Islet of Langerhans (tissue), 1 donor: ENCODE data around the gene ZNF451.
"Not testable (repeated sequence)": the region's sequence is repeated elsewhere in the genome, so short reads cannot be mapped to it uniquely, and the experiment has no call there.

Experiments used
- FAIRE-seq: peaks from one replicate; lab custom pipeline; 2011; peaks lifted over from hg19 to GRCh38; lab: Jason Lieb, UNC

ZNF451 gene, protein sequence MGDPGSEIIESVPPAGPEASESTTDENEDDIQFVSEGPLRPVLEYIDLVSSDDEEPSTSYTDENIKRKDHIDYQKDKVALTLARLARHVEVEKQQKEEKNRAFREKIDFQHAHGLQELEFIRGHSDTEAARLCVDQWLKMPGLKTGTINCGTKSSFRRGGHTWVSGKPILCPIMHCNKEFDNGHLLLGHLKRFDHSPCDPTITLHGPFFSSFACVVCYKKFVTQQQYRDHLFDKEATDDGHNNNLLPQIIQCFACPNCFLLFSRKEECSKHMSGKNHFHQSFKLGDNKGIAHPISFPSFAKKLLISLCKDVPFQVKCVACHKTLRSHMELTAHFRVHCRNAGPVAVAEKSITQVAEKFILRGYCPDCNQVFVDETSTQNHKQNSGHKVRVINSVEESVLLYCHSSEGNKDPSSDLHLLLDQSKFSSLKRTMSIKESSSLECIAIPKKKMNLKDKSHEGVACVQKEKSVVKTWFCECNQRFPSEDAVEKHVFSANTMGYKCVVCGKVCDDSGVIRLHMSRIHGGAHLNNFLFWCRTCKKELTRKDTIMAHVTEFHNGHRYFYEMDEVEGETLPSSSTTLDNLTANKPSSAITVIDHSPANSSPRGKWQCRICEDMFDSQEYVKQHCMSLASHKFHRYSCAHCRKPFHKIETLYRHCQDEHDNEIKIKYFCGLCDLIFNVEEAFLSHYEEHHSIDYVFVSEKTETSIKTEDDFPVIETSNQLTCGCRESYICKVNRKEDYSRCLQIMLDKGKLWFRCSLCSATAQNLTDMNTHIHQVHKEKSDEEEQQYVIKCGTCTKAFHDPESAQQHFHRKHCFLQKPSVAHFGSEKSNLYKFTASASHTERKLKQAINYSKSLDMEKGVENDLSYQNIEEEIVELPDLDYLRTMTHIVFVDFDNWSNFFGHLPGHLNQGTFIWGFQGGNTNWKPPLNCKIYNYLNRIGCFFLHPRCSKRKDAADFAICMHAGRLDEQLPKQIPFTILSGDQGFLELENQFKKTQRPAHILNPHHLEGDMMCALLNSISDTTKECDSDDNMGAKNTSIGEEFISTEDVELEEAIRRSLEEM

DNA sequence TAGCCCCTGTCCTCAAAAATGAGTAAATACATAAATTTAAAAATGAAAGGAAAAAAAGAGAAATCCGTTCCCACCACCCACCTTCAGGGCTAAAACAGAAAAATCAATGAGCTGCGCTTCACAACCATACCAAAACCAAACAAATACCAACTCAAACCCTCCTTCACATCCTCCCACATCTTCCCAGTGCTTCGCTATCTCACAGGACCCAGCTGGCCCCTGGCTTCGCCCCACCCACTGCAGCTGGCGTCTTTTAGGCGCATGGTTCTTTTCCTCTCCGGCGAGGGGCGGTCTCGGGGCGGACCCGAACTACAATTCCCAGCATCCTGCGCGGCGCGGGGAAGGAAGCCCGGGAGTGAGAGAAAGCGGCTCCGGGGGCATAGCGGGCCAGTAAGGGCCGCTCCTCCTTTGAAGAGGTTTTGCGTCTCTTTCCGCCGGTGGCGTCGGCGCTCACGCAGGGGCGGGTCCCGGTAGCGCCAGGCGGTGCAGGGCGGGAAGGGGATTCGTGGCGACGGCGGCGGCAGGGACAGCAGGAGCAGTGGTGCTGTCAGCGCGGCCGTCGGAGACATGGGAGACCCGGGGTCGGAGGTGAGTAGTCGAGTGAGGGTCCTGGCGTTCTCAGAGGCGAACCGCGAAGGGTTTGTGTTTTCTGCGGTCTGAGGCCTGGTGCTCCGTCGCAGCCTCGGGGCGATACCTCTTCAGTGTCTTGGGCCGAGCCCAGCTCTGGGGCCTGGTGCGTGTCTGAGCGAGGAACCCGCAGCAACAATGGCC is at the start of gene ZNF451:
TSS of gene ZNF451 (plus strand) at position 502 of the 771 bp plus-strand sequence. CDS start at position 568, 66 bp downstream.
- FAIRE-seq = no peak

DNA sequence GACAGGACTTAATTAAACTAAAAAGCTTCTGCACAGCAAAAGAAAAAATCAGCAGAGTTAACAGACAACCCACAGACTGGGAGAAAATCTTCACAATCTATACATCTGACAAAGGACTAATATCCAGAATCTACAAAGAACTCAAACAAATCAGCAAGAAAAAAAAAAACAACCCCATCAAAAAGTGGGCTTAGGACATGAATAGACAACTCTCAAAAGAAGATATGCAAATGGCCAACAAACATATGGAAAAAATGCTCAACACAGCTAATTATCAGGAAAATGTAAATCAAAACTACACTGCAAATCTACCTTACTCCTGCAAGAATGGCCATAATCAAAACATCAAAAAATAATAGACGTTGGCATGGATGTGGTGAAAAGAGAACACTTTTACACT is 45.9 kb upstream of the ZNF451 start:
- FAIRE-seq = not testable (repeated sequence)

DNA sequence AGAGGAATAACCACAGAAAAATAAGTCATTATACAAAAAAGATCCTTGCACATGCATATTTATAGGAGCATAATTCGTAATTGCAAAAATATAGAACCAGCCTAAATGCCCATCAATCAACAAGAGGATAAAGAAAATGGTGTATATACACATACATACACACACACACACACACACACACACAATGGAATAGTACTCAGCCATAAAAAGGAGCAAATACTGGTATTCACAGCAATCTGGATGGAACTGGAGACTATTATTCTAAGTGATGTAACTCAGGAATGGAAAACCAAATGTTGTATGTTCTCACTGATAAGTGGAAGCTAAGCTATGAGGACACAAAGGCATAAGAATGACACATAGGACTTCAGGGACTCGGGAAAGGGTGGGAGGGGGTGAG is 45.4 kb upstream of the ZNF451 start:
- FAIRE-seq = no peak

DNA sequence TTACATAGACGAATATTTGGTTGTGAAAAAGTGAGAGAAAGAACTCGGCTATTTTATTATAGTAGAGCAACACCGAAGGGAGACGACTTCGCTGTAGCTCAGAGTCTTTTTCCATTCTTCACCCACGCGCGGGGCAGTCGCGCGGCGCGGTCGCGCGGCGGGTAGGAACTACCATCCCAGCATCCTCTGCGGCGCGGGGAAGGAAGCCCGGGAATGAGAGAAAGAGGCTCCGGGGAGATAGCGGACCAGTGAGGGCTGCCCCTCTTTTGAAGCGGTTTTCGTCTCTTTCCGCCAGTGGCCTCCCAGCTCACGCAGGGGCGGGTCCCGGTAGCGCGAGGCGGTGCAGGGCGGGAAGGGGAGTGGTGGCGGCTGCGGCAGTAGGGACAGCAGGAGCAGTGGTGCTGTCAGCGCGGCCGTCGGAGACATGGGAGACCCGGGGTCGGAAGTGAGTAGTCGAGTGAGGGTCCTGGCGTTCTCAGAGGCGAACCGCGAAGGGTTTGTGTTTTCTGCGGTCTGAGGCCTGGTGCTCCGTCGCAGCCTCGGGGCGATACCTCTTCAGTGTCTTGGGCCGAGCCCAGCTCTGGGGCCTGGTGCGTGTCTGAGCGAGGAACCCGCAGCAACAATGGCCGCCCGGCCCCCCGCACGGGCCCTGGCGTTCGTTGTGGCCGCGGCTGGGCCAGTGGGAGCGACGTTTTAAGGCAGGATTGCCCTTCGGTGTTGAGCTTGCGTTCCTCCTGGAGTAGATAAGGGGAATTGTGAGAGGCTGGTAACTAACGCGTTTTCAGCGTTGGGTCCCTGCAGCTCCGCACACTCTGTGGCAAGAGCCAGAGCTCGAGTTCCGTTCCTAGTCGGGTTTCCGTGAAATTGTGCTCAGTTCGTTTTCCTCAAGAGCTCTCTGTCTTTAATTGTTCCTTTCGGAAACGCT is 43.4 kb upstream of the ZNF451 start, which contains the start of gene KIAA1586:
TSS of gene KIAA1586 (plus strand) at position 362 of the 925 bp plus-strand sequence. CDS start at position 425, 63 bp downstream.
- not testable (repeated sequence) for FAIRE-seq

DNA sequence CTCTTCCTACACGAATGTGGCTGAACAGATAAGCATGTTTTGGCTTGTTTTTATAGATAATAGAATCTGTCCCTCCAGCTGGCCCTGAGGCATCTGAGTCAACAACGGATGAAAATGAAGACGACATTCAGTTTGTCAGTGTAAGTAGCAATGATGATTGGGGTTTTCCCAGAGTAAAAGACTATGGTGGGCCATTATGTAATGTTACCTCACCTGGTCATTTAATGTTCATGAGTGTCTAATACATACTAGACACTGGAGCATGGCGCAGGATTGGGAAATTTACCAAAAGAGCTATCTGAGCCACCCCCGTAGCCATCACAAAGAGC is 42.8 kb upstream of the ZNF451 start:
- peak; percentile 72 for FAIRE-seq

DNA sequence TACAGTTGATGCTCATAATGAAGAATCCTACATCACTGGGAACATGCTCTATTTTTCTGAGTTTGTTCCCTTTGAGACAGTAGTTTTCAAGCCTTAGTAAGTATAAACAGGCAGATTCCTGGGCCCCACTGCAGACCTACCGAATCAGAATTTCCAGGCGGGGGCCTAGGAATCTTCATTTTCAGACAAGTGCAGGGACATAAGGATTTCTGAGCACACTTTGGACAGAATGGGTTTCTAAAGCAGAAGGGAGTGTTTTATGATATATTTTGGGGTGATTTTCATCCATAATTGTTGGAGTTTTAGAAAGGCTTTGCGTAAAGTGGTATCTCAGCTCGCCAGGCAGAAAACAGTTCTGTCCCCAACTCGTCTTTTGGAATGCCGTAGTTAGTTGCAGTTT is 42.1 kb upstream of the ZNF451 start:
- not testable (repeated sequence) for FAIRE-seq

DNA sequence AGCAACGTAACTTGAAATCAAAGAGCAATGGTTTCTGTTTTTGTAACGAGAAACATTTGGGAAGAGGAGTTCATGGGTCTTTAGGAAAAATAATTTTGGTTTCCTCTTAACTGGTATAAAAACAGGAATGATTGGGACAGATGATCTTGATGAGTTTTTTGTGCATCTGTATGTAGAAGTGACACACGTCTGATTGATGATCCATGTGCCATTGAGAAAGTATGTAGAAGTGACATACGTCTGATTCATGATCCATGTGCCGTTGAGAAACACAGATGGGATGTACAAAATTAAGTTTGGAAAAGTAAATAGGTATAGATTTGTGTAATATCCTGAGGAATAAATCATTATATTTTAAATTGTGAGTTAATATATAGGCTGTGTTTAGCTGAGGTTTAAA is 41.4 kb upstream of the ZNF451 start:
- no peak for FAIRE-seq

DNA sequence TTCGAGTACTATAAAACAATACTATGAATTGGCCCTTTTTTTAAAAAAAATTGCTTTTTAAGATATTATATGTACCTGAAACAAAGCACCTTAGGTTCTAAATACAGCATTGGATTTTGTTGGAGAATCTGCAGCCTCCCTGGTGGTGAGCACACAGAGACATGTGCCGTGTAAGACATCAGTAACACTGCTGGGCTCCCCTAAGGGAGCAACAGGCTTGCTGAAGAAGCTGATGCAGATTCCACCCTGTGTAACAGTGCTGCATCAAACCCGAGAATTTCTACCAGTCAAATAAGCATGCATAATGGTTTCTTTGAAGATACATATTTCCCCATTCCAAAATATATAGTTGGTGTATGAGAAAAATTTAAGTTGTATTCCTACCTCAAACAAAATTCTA is 26.1 kb upstream of the ZNF451 start:
- no peak for FAIRE-seq

DNA sequence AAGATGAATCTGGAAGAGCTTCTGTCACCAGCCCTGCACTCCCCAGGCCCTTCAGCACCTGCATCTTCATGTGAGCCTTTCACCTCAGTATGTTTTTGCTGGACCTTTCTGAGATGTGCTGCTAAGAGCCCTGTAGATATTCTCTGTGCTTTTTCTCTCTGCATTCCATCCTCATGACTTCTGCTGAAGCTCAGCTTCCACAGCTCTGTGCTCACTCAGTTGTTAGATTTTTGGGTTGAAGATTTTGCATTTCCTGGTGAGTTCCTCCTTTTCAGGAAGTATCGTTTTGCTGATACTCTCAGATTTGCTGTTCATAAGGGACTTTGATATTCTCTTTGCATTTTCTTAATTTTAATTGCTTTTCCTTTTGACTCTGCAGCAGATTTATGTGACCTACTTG is 25.2 kb upstream of the ZNF451 start:
- FAIRE-seq = no peak

DNA sequence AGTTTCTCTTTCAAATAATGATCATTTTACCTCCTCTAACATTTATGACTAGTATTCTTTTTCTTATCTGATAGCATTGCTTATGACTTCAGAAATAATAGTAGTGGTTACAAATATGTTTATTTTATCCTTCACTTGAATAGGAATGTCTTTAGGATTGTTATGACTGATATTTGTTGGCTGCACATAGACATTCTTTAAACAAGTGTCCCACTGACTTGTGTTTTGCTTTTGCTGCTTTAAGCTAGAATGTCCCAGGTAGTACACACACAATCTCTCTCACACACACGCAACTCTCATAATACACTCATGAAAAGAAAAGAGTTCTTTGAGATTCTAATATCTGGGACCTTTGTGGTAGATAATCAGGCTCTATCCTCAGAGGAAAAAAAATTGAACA is 21.9 kb upstream of the ZNF451 start:
- FAIRE-seq = no peak

DNA sequence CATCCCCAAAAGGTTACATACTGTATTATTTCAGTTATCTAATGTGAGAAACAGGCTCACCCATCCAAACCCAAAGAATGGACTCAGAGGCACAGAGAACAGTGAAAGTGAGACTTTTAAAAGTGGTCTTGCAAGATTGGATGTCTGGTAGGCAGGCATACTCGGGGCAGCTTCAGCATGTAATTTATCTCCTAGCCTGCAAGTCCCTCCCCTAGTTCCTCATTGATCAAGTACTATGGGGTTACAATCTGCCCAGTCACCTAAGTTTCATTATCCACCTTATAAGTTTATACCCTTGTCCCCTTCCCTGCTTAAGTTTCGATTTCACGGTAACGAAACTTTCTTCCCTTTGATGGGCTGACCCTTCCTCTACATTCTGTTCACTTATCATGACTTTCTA is 20.8 kb upstream of the ZNF451 start:
- no peak for FAIRE-seq

DNA sequence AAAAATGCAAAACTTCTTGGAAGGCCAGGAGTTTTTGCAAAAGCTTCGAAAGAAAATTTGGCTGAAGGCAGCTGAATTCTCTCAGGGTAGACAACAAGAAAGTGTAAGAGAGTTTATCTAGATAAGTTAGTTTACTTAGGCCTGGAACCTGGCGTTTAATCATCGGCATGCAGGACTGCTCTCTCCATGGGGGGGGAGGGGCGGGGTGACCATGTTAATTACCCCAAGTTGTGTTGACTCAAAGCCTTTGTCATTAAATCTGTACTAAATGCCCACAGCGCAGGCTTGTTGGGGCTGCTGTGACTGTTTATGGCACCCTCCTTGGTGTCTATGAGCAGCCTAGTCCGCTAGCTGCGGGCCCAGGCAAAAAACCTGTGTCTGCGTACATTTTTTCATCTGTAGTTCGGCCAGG is 20.1 kb upstream of the ZNF451 start:
- FAIRE-seq = no peak

DNA sequence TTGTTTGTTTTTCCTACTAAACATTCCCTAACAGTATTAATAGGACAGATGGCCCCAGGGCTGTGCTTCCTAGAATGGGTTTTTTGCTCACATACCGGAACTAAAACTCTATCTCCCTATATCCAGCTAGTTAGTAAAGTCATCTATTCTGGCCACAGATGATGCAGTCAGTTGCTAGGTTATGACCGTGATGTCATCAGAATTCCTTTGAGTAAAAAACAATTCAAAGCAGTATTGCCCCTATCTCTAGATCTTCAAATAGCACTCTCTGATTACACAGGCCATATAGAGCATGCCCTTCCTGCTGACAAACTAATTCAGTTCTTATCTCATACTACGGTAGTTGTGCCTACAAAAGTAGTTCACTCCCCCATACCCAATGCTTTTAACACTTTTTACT is 17.9 kb upstream of the ZNF451 start:
- FAIRE-seq = no peak

DNA sequence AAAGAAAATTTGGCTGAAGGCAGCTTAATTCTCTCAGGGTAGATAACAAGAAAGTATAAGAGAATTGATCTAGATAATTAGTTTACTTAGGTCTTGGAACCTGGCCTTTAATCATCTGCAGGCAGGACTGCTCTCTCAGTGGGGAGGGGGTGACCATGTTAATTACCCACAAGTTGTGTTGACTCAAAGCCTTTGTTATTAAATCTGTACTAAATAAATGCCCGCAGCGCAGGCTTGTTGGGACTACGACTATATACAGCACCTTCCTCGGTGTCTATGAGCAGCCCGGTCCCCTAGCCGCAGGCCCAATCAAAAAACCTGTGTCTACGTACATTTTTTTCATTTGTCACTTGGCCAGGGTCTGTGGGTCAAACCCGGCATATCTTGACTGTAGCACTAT is 15.6 kb upstream of the ZNF451 start:
- FAIRE-seq = no peak

DNA sequence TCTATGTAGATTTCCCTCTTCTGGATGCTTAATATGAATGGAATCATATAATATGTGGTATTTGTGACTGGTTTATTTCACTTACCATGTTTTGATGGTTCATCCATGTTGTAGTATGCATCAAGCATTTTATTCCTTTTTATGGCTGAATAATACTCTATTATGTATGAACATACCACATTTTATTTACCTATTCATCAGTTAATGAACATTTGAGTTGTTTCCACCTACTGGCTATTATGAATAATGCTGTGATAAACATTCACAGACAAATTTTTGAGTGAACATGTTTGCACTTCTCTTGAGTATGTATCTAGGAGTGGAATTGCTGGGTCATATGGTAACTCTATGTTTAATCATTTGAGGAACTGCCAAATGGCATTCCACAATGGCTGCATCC is 14.9 kb upstream of the ZNF451 start:
- FAIRE-seq = no peak

DNA sequence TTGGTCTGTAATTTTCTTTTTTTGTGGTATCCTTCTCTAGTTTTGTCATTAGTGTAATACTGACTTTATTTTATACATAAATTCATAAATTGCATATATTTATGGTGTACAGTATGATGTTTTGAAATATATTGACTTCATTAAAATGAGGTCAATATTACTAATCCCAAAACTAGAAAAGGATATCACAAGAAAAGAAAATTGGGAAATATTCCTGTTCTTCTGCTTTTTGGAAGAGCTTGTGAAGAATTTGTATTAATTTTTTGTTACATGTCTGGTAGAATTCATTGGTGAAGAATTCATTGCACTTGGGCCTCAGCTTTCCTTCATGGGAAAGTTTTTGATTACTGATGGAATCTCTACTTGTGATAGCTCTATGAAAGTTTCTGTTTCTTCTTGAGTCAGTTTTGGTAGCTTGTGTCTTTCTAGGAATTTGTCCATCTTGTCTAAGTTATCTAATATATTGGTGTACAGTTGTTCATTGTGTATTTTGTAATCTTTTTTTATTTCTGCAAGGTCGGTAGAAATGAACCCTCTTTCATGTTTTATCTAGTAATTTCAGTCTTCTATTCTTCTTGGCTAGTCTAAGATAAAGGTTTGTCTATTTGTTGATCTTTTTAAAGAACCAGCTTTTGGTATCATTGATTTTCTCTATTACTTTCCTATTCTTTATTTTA is 11.3 kb upstream of the ZNF451 start:
- no peak for FAIRE-seq

DNA sequence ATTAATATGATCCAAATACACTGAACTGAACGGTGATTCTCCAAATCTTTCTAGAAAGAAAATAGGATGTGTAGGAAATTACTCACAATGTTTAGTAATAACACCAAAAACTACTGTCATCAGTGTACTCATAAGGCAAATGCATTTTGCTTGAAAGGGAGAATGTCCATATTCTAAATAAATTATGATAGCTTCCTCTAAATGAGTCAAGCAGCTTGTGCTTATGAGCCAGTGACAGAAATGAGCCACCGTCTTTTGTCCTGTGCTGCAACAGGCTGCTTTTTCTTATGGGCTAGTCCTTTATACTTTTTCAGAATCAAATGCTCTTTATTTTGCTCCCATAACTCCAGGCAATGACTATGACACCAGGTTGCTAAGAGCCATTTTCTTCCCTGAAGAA is 4.5 kb upstream of the ZNF451 start:
- no peak for FAIRE-seq

DNA sequence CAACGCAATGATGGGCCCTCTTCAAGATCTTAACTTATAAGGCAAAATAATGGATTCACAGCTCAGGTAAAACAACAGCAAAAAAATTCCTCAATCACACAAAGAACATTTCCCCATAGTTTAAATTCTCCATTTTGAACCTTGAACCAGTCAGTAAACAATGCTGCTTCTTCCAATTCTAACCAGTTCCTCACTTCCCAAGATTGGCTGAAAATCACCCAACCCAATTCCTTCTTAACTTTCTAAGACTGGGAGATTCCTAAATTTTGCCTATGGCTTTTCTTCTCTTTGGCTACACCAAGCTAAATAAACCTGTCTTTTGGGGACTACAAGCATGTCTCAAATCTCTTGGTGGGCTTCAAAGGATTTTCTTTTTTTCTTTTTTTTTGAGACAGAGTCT is 3.1 kb upstream of the ZNF451 start:
- FAIRE-seq = no peak

DNA sequence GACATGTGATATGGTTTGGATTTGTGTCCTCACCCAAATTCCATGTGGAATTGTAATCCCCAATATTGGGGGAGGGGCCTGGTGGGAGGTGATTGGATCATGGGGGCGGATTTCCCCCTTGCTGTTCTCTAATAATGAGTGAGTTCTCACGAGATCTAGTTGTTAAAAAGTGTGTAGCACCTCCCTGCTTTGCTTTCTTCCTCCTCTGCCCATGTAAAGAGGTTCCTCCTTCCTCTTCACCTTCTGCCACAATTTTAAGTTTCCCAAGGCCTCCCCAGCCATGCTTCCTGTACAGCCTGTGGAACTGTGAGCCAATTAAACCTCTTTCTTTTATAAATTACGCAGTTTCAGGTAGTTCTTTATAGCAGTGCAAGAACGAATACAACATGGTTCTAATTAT is 2.1 kb upstream of the ZNF451 start:
- no peak for FAIRE-seq

DNA sequence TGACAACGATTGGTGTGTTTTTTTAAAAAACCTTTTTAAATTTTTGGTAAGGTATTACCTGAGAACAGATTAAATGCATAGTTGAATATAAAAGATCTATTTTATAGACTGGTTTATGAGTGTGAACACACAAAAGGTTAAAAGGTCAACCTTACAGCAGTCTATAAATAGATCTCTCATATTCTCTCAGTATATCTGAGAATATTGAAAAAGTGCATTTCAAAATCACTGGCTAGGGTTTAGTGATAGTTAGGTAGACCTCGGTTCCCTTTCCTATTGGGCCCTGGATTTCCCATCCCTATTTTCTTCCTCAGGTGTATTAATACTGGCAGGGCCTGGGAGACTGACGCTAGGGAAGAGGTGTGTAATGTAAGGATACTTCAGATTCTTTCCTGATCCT is 723 bp upstream of the ZNF451 start:
- FAIRE-seq = no peak
